Measurements from ENCODE around the gene EXOSC2. TPM values are rescaled to one million over a fixed set of nuclear protein-coding genes. Genes with fewer than 3 reads are reported as not detected.

EXOSC2 gene
- total and polyA plus RNA-seq, 2 of the 13 experiments (the other 11 are each of a cell fraction or from before 2014, with no cell fraction given) = 27.5 to 63.8 TPM

GRCh38 chr9:130680836-130681768, 12.5 kb upstream of the EXOSC2 start (continued):
- peak; percentile 72; the same call in 1 of the 2 replicates for TF ChIP-seq MEIS2 (CRISPR knock-in tag; IDR thresholded peaks at IDR 0.05)
- TF ChIP-seq, protein P1, sequence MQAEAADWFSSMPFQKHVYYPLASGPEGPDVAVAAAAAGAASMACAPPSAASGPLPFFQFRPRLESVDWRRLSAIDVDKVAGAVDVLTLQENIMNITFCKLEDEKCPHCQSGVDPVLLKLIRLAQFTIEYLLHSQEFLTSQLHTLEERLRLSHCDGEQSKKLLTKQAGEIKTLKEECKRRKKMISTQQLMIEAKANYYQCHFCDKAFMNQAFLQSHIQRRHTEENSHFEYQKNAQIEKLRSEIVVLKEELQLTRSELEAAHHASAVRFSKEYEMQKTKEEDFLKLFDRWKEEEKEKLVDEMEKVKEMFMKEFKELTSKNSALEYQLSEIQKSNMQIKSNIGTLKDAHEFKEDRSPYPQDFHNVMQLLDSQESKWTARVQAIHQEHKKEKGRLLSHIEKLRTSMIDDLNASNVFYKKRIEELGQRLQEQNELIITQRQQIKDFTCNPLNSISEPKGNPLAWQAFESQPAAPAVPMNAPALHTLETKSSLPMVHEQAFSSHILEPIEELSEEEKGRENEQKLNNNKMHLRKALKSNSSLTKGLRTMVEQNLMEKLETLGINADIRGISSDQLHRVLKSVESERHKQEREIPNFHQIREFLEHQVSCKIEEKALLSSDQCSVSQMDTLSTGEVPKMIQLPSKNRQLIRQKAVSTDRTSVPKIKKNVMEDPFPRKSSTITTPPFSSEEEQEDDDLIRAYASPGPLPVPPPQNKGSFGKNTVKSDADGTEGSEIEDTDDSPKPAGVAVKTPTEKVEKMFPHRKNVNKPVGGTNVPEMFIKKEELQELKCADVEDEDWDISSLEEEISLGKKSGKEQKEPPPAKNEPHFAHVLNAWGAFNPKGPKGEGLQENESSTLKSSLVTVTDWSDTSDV (CRISPR knock-in tag; IDR thresholded peaks at IDR 0.05) = peak; percentile 84; the same call in 1 of the 2 replicates
- peak; percentile 84 for TF ChIP-seq TFDP2 (CRISPR knock-in tag; IDR thresholded peaks at IDR 0.05)
- TF ChIP-seq ZFP37 (CRISPR knock-in tag; IDR thresholded peaks at IDR 0.05; ENCODE audit: borderline replicate concordance) = peak; percentile 72; the same call in 1 of the 2 replicates
- TF ChIP-seq YY1 (IDR thresholded peaks at IDR 0.05; ENCODE audit: insufficient read depth, insufficient replicate concordance, low read depth, low read length) = no peak
- TF ChIP-seq ZNF329 (CRISPR knock-in tag; IDR thresholded peaks at IDR 0.05; ENCODE audit: low read depth) = 0 out of 2 replicates have a peak, but pooled peaks have one; percentile 84
- TF ChIP-seq, protein P2, sequence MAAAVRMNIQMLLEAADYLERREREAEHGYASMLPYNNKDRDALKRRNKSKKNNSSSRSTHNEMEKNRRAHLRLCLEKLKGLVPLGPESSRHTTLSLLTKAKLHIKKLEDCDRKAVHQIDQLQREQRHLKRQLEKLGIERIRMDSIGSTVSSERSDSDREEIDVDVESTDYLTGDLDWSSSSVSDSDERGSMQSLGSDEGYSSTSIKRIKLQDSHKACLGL (CRISPR knock-in tag; IDR thresholded peaks at IDR 0.05) = peak; percentile 95
- peak; percentile 77 for TF ChIP-seq ZNF331 (CRISPR knock-in tag; IDR thresholded peaks at IDR 0.05)
- TF ChIP-seq EEA1 (CRISPR knock-in tag; IDR thresholded peaks at IDR 0.05; ENCODE audit: borderline replicate concordance) = peak; percentile 56; the same call in 1 of the 2 replicates
- no peak for TF ChIP-seq EZH2 (conservative IDR thresholded peaks at IDR 0.05; ENCODE audit: low read depth, low read length)
- no peak for TF ChIP-seq ZNF44 (CRISPR knock-in tag; IDR thresholded peaks at IDR 0.05)
- TF ChIP-seq CCAR2 (optimal IDR thresholded peaks at IDR 0.05; ENCODE audit: low read depth, low read length) = no peak
- TF ChIP-seq BATF2 (CRISPR knock-in tag; IDR thresholded peaks at IDR 0.05) = peak; percentile 76; the same call in 1 of the 2 replicates
- TF ChIP-seq ZFP1 (CRISPR knock-in tag; IDR thresholded peaks at IDR 0.05) = no peak
- 0 out of 2 replicates have a peak, but pooled peaks have one; percentile 49 for TF ChIP-seq KDM3A (CRISPR knock-in tag; IDR thresholded peaks at IDR 0.05; ENCODE audit: low read depth)
- peak; percentile 49; the same call in 1 of the 2 replicates for TF ChIP-seq ZSCAN25 (CRISPR knock-in tag; IDR thresholded peaks at IDR 0.05)
- 0 out of 2 replicates have a peak, but pooled peaks have one; percentile 41 for TF ChIP-seq ZNF234 (CRISPR knock-in tag; conservative IDR thresholded peaks at IDR 0.05)
- 0 out of 2 replicates have a peak, but pooled peaks have one; percentile 56 for TF ChIP-seq CHCHD3 (CRISPR knock-in tag; IDR thresholded peaks at IDR 0.05)
- TF ChIP-seq SMYD3 (CRISPR knock-in tag; IDR thresholded peaks at IDR 0.05) = peak; percentile 43; the same call in 1 of the 2 replicates
- TF ChIP-seq MAZ (IDR thresholded peaks at IDR 0.05; ENCODE audit: borderline replicate concordance, low read depth, low read length) = no peak
- TF ChIP-seq MAZ (CRISPR knock-in tag; IDR thresholded peaks at IDR 0.05; ENCODE audit: low read depth) = peak; percentile 92
- TF ChIP-seq, protein P3, sequence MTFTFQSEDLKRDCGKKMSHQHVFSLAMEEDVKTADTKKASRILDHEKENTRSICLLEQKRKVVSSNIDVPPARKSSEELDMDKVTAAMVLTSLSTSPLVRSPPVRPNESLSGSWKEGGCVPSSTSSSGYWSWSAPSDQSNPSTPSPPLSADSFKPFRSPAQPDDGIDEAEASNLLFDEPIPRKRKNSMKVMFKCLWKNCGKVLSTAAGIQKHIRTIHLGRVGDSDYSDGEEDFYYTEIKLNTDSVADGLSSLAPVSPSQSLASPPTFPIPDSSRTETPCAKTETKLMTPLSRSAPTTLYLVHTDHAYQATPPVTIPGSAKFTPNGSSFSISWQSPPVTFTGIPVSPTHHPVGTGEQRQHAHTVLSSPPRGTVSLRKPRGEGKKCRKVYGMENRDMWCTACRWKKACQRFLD (CRISPR knock-in tag; IDR thresholded peaks at IDR 0.05; ENCODE audit: borderline replicate concordance) = 0 out of 2 replicates have a peak, but pooled peaks have one; percentile 79
